H1 (cell line): Measurements from ENCODE around the gene MIOX. TPM values are rescaled to one million over a fixed set of nuclear protein-coding genes. Genes with fewer than 3 reads are reported as not detected.

Source experiments
- CTCF ChIA-PET: fragments of 300-600 bp; sonication (Branson Sonifier 250); formaldehyde crosslinking; loops from one replicate; lab custom pipeline; 2021; ENCODE audit not compliant: partially characterized antibody; lab: Charles Lee
- POLR2A ChIA-PET: fragments of 300-600 bp; sonication (Branson Sonifier 250); formaldehyde crosslinking; loops from one replicate; lab custom pipeline; 2021; ENCODE audit warnings: inconsistent platforms; ENCODE audit not compliant: partially characterized antibody; lab: Charles Lee
- DNase-seq, 2 experiments: peaks; one replicate each; pipeline versions ENCODE4 v3.0.0 to v3.0.0-alpha.2; 2010 to 2022; ENCODE audit warnings: low spot score in 2 of 2, low read depth in 1 of 2, mixed read lengths in 1 of 2
- FAIRE-seq: peaks from 2 replicates; lab custom pipeline; 2011; peaks lifted over from hg19 to GRCh38; lab: Jason Lieb, UNC
- H2AFZ ChIP-seq: 2 replicates; pipeline ENCODE4 v1.8.1; 2012; ENCODE audit warnings: low read length, inconsistent platforms
- H2AK5ac ChIP-seq: 2 replicates; pipeline ENCODE4 v1.6.1; 2013; ENCODE audit warnings: low read depth, low read length
- H2BK120ac ChIP-seq: replicated peaks from 2 replicates; pipeline ENCODE3; 2013; ENCODE audit warnings: low read depth, low read length, inconsistent platforms
- H2BK12ac ChIP-seq: 2 replicates; pipeline ENCODE4 v1.6.1; 2013; ENCODE audit warnings: low read depth, low read length
- H2BK15ac ChIP-seq: 2 replicates; pipeline ENCODE4 v1.6.1; 2013; ENCODE audit warnings: low read length
- H2BK20ac ChIP-seq: 2 replicates; pipeline ENCODE4 v1.6.1; 2013; ENCODE audit warnings: low read length
- H2BK5ac ChIP-seq: 2 replicates; pipeline ENCODE4 v1.6.1; 2013; ENCODE audit warnings: low read depth, low read length
- H3K14ac ChIP-seq: 2 replicates; pipeline ENCODE4 v1.6.1; 2013; ENCODE audit warnings: inconsistent platforms; ENCODE audit not compliant: insufficient read length
- H3K18ac ChIP-seq: 2 replicates; pipeline ENCODE4 v1.6.1; 2013; ENCODE audit warnings: low read length; ENCODE audit errors: extremely low read depth
- H3K23ac ChIP-seq: 2 replicates; pipeline ENCODE4 v1.6.1; 2013; ENCODE audit warnings: inconsistent platforms; ENCODE audit not compliant: insufficient read length
- H3K23me2 ChIP-seq: 2 replicates; pipeline ENCODE4 v1.6.1; 2013; ENCODE audit warnings: low read depth, low read length
- H3K27ac ChIP-seq: 2 replicates; pipeline ENCODE4 v1.6.1; 2011; ENCODE audit warnings: low read depth, low read length, inconsistent platforms
- H3K27me3 ChIP-seq, 4 experiments: replicated peaks in 1 of 4; 1 replicate in 1 of 4; 2 replicates in 3 of 4; pipeline versions ENCODE4 v1.6.1 to v1.8.1; 2011 to 2013; ENCODE audit warnings: low read length in 3 of 4, mild to moderate bottlenecking in 3 of 4, inconsistent platforms in 2 of 4, mixed read lengths in 2 of 4, moderate library complexity in 1 of 4; ENCODE audit not compliant: control insufficient read depth in 3 of 4, insufficient read depth in 3 of 4; ENCODE audit errors: extremely low read depth in 1 of 4
- H3K36me3 ChIP-seq, 4 experiments: 2 replicates each; pipeline versions ENCODE4 v1.6.1 to v1.8.1; 2011 to 2013; ENCODE audit warnings: mild to moderate bottlenecking in 4 of 4, low read length in 3 of 4, moderate library complexity in 2 of 4, control low read depth in 1 of 4, inconsistent platforms in 1 of 4; ENCODE audit not compliant: insufficient read depth in 4 of 4, control insufficient read depth in 2 of 4
- H3K4ac ChIP-seq: replicated peaks from 2 replicates; pipeline ENCODE3; 2013; ENCODE audit warnings: low read length, low read depth, mixed read lengths, inconsistent platforms; ENCODE audit not compliant: insufficient read length
- H3K4me1 ChIP-seq, 4 experiments: replicated peaks in 1 of 4; 1 replicate in 1 of 4; 2 replicates in 3 of 4; pipeline versions ENCODE4 v1.6.1 to v1.8.1; 2011 to 2013; ENCODE audit warnings: low read length in 3 of 4, inconsistent platforms in 2 of 4, mixed read lengths in 1 of 4; ENCODE audit not compliant: insufficient read depth in 4 of 4, control insufficient read depth in 3 of 4
- H3K4me2 ChIP-seq, 2 experiments: 2 replicates each; pipeline versions ENCODE4 v1.6.1 to v1.8.1; 2011 to 2013; ENCODE audit warnings: low read depth in 2 of 2, low read length in 2 of 2, control low read depth in 1 of 2, inconsistent platforms in 1 of 2, mild to moderate bottlenecking in 1 of 2; ENCODE audit not compliant: insufficient read depth in 1 of 2
- H3K4me3 ChIP-seq, 4 experiments: fragments of 200-600, 300-600 bp in 1 of 4; sonication (generic), shearing (Covaris generic), sonication (Bioruptor Twin) in 1 of 4; 2 replicates each; pipeline versions ENCODE4 v1.5.1 to v1.8.1; 2011 to 2016; ENCODE audit warnings: low read length in 4 of 4, low read depth in 3 of 4, control low read depth in 2 of 4, inconsistent platforms in 2 of 4, mild to moderate bottlenecking in 2 of 4, mixed read lengths in 1 of 4, moderate library complexity in 1 of 4; ENCODE audit not compliant: insufficient read depth in 2 of 4; ENCODE audit errors: extremely low read depth in 1 of 4
- H3K56ac ChIP-seq: replicated peaks from 2 replicates; pipeline ENCODE3; 2013; ENCODE audit warnings: low read depth, mild to moderate bottlenecking, mixed read lengths, low read length, inconsistent platforms; ENCODE audit not compliant: insufficient read length
- H3K79me1 ChIP-seq: 2 replicates; pipeline ENCODE4 v1.6.1; 2013; ENCODE audit warnings: low read depth, low read length, control low read depth
- H3K79me2 ChIP-seq, 2 experiments: 2 replicates each; pipeline versions ENCODE4 v1.6.1 to v1.8.1; 2012 to 2013; ENCODE audit warnings: low read length in 2 of 2, mild to moderate bottlenecking in 2 of 2, inconsistent platforms in 1 of 2; ENCODE audit not compliant: insufficient read depth in 2 of 2, control insufficient read depth in 1 of 2
- H3K9ac ChIP-seq, 4 experiments: replicated peaks in 1 of 4; 1 replicate in 1 of 4; 2 replicates in 3 of 4; pipeline versions ENCODE4 v1.6.1 to v1.8.1; 2011 to 2013; ENCODE audit warnings: low read depth in 3 of 4, low read length in 3 of 4, control low read depth in 2 of 4, mild to moderate bottlenecking in 2 of 4, moderate library complexity in 2 of 4, inconsistent platforms in 1 of 4; ENCODE audit errors: extremely low read depth in 1 of 4
- H3K9me3 ChIP-seq, 2 experiments: 2 replicates each; pipeline versions ENCODE4 v1.6.1 to v1.8.1; 2012 to 2013; ENCODE audit warnings: mild to moderate bottlenecking in 2 of 2, moderate library complexity in 2 of 2, control low read depth in 1 of 2, inconsistent platforms in 1 of 2, low read depth in 1 of 2, low read length in 1 of 2, mixed read lengths in 1 of 2; ENCODE audit not compliant: insufficient read depth in 2 of 2
- H4K20me1 ChIP-seq, 2 experiments: replicated peaks in 1 of 2; 2 replicates each; pipeline versions ENCODE3 to v1.8.1; 2011 to 2013; ENCODE audit warnings: inconsistent platforms in 2 of 2, low read length in 2 of 2, mild to moderate bottlenecking in 1 of 2; ENCODE audit not compliant: insufficient read depth in 2 of 2, control insufficient read depth in 1 of 2
- H4K5ac ChIP-seq: 2 replicates; pipeline ENCODE4 v1.6.1; 2013; ENCODE audit warnings: low read length, low read depth, mixed read lengths, inconsistent platforms; ENCODE audit not compliant: insufficient read length
- H4K8ac ChIP-seq: 2 replicates; pipeline ENCODE4 v1.8.0; 2013; ENCODE audit warnings: mild to moderate bottlenecking, moderate library complexity, low read length, inconsistent platforms; ENCODE audit not compliant: insufficient read depth; ENCODE audit errors: extremely low read depth
- H4K91ac ChIP-seq: replicated peaks from 2 replicates; pipeline ENCODE3; 2013; ENCODE audit warnings: low read length, mixed read lengths, inconsistent platforms; ENCODE audit not compliant: insufficient read length
- HDAC2 ChIP-seq, 2 experiments: fragments of 300-600 bp in 1 of 2; sonication (generic) in 1 of 2; IDR thresholded peaks; 2 replicates each; pipeline ENCODE4 v1.6.1; 2011 to 2012; ENCODE audit warnings: low read depth in 2 of 2, low read length in 2 of 2, mild to moderate bottlenecking in 2 of 2, moderate library complexity in 2 of 2, borderline replicate concordance in 1 of 2, inconsistent platforms in 1 of 2
- KDM4A ChIP-seq: IDR thresholded peaks from one replicate; pipeline ENCODE4 v1.7.1; 2012; ENCODE audit warnings: low read depth, mild to moderate bottlenecking, moderate library complexity, low read length, inconsistent platforms; ENCODE audit not compliant: severe bottlenecking
- SIRT6 ChIP-seq: IDR thresholded peaks from one replicate; pipeline ENCODE4 v1.7.1; 2012; ENCODE audit warnings: low read length, inconsistent platforms
- WGBS, 2 experiments: shearing (Covaris generic) in 1 of 2; methylation state at CpG; one replicate each; pipeline versions ENCODE4 v1.1.6 to v1.1.7; 2013 to 2015; ENCODE audit warnings: low lambda C conversion rate in 2 of 2, mixed read lengths in 2 of 2, inconsistent platforms in 1 of 2, low coverage in 1 of 2, missing lambda C conversion rate in 1 of 2; ENCODE audit not compliant: insufficient replicate concordance in 2 of 2, insufficient coverage in 1 of 2, insufficient read length in 1 of 2; ENCODE audit errors: extremely low coverage in 1 of 2, missing lambda C conversion rate in 1 of 2; 5-methylcytosine and 5-hydroxymethylcytosine counted together
- polyA plus RNA-seq, 7 experiments: library from polyadenylated mRNA; depleted of rRNA in 3 of 7; stranded (reverse) in 5 of 7; unstranded in 2 of 7; fragments of >200 nt in 5 of 7; fragments of 200-250 nt in 2 of 7; gene quantifications; 1 replicate in 5 of 7; 2 replicates in 1 of 7; 4 replicates in 1 of 7; pipeline versions ENCODE4 v1.2.1 to v1.2.3, GENCODE V29; 2011 to 2013; ENCODE audit warnings: missing spikeins in 2 of 7, mixed read lengths in 2 of 7
- total RNA-seq: library from RNA; stranded (reverse); fragmentation: NEBNext Ultra II Directional; extraction: Animal tissue kit (Norgen Biotek cat#: 25700); gene quantifications from 2 replicates; pipeline ENCODE4 v1.2.1, GENCODE V29; 2021
- TF ChIP-seq, protein P1 (sequence below): IDR thresholded peaks from 2 replicates; pipeline ENCODE4 v1.6.1; 2011; ENCODE audit warnings: low read length, improper control_type of control experiment

Gene MIOX
- total and polyA plus RNA-seq, 2 of the 8 experiments (the other 6 are each of a cell fraction or from before 2014, with no cell fraction given): 0.30 to 0.32 TPM

DNA sequence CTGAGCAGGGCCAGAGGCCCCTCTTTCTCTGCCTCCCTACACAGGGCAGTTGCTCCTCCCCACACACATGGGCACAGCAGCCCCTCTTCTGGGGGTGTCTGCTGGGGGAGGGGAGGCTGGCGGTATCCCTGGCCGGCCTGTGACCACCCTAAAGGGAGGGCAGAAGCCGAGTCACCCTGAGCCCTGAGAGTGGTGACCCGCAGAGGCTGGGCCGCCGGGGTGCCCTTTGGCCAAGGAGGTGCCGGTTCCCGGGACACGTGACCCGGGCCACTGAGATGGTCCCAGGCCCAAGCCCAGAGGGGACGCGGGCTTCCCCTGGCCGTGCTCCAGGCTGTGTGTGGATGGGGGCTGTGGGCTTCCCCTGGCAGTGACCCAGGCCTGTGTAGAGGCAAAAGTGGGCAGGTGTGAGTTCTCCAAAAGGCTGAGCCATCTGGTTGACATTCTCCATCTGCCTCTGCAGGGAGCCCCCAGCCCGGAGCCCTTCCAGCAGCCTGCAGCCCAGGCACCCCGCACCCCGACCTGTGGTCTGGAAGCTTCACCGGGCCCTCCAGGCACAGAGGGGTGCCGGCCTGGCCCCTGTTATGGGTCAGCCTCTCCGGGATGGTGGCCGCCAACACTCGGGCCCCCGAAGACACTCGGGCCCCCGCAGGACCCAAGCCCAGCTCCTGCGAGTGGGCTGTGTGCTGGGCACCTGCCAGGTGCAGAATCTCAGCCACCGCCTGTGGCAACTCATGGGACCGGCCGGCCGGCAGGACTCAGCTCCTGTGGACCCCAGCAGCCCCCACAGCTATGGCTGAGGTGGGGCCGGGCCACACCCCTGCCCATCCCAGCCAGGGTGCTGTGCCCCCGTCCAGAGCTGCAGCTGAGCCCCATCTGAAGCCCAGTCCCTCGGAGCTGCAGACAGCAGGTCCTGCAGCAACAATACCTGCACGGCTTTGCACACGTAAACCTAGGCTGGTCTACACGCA, 4.3 kb upstream of the MIOX start:
- Histone ChIP-seq H3K27me3 (peaks cover 1 to 22% (median 13%) of the 10 kb centered on the region in 4 experiments; a peak in 6 of 7 replicates), H3K4me1 (peaks cover 0 to 5% (median 0%) of the 10 kb centered on the region in 4 experiments; a peak in 3 of 7 replicates), H3K79me2 (no peaks in the 10 kb centered on the region), H3K4ac (peak overlapping the region; percentile 53), H3K79me1 (no peaks in the 10 kb centered on the region)
- WGBS, 2 experiments: 74% methylated on average over 22 of the region's 35 CpGs; no CpG with 5 or more reads in 1 of the 2 experiments
- TF ChIP-seq KDM4A: peak; percentile 0
- TF ChIP-seq, protein P1, sequence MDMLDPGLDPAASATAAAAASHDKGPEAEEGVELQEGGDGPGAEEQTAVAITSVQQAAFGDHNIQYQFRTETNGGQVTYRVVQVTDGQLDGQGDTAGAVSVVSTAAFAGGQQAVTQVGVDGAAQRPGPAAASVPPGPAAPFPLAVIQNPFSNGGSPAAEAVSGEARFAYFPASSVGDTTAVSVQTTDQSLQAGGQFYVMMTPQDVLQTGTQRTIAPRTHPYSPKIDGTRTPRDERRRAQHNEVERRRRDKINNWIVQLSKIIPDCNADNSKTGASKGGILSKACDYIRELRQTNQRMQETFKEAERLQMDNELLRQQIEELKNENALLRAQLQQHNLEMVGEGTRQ: peak; percentile 79
- 0 out of 4 replicates have a peak, but pooled peaks of 1 of the 2 experiments have one; percentile 38 for TF ChIP-seq HDAC2 (IDR thresholded peaks at IDR 0.05; ENCODE audit: borderline replicate concordance in 1 of 2, low read depth in 2 of 2, low read length in 2 of 2)
- TF ChIP-seq SIRT6: no peak
- TF ChIP-seq, all 59 proteins: peak for 3
- DNase-seq (peak in 1 of 2 experiments; percentile 74), FAIRE-seq (no peak)
- Histone ChIP-seq H4K8ac (peak overlapping the region; percentile 62; the same call in 1 of the 2 replicates), H3K27ac (no peak overlapping the region), H3K23ac (no peak overlapping the region), H3K9ac (peak overlapping the region in 3 of 4 experiments; percentile 44 to 69 (median 52); a peak in 5 of 7 replicates), H3K18ac (no peak overlapping the region; the same call in 1 of the 2 replicates), H3K4me3 (peak overlapping the region; percentile 50 to 74 (median 58)), H2BK15ac (no peak overlapping the region), H2BK5ac (peak overlapping the region; percentile 44; the same call in 1 of the 2 replicates), H2AK5ac (no peak overlapping the region), H4K5ac (no peak overlapping the region), H2BK20ac (no peak overlapping the region), H3K23me2 (peaks cover 4% of the 10 kb centered on the region; the same call in 1 of the 2 replicates), H2BK120ac (no peak overlapping the region), H3K4me2 (peak overlapping the region; percentile 44 to 74; a peak in 3 of 4 replicates), H4K91ac (peak overlapping the region; percentile 74), H3K9me3 (no peaks in the 10 kb centered on the region), H2AFZ (no peak overlapping the region), H3K36me3 (0 out of 8 replicates have a peak, but pooled peaks cover 0 to 2% (median 0%) of the 10 kb centered on the region in 4 experiments), H3K14ac (no peak overlapping the region), H3K56ac (no peak overlapping the region), H4K20me1 (peaks cover 0 to 3% of the 10 kb centered on the region in 2 experiments), H2BK12ac (0 out of 2 replicates have a peak overlapping the region, but pooled peaks have one; percentile 81)
- CTCF ChIA-PET: interaction anchor here (0.6 to 5.6 kb wide), 8 partner anchors 9 to 214 kb away, joined by 3 to 54 read pairs (median 4); partner anchors contain the start of gene SCO2
- POLR2A ChIA-PET: interaction anchor here (0.8 to 4.8 kb wide), 14 partner anchors 9 to 44 kb away, joined by 3 to 21 read pairs (median 4); partner anchors contain the start of genes LMF2, NCAPH2 and SCO2
